K562 (cell line): ENCODE data around the gene NPB. TPM values are rescaled to one million over a fixed set of nuclear protein-coding genes. Genes with fewer than 3 reads are reported as not detected.

Experiments used
- BRCA1 ChIP-seq, 2 experiments: fragments of 450-650 bp in 1 of 2; sonication (generic) in 1 of 2; formaldehyde crosslinking in 1 of 2; IDR thresholded peaks; 2 replicates each; pipeline versions ENCODE4 v1.5.0 to v1.6.1; 2017 to 2020; ENCODE audit warnings: mild to moderate bottlenecking in 1 of 2, missing genetic modification reagents in 1 of 2
- DACH1 ChIP-seq: fragments of 450-650 bp; IDR thresholded peaks from 2 replicates; pipeline ENCODE4 v1.6.1; 2018; ENCODE audit not compliant: partially characterized antibody
- HLTF ChIP-seq: fragments of 450-650 bp; IDR thresholded peaks from 2 replicates; pipeline ENCODE4 v1.6.1; 2016
- NFE2L1 ChIP-seq: fragments of 450-650 bp; IDR thresholded peaks from 2 replicates; pipeline ENCODE4 v1.6.1; 2016; ENCODE audit warnings: missing genetic modification characterization, low read depth, mild to moderate bottlenecking, missing compliant biosample characterization, moderate library complexity, borderline replicate concordance
- NONO ChIP-seq, 2 experiments: fragments of 200-400 bp in 1 of 2; fragments of 450-650 bp in 1 of 2; formaldehyde crosslinking in 1 of 2; IDR thresholded peaks; 2 replicates each; pipeline ENCODE4 v1.6.1; 2017; ENCODE audit warnings: low read depth in 2 of 2, mild to moderate bottlenecking in 2 of 2, moderate library complexity in 2 of 2, low read length in 1 of 2
- NR4A1 ChIP-seq, 2 experiments: fragments of 250-450 bp in 1 of 2; fragments of 450-650 bp in 1 of 2; sonication (Bioruptor Pico) in 1 of 2; IDR thresholded peaks; 2 replicates each; pipeline versions ENCODE4 v1.4.0 to v1.6.1; 2016 to 2020; ENCODE audit warnings: mild to moderate bottlenecking in 2 of 2, missing compliant biosample characterization in 1 of 2, missing genetic modification characterization in 1 of 2, moderate library complexity in 1 of 2
- POLR2B ChIP-seq: fragments of 450-650 bp; IDR thresholded peaks from 2 replicates; pipeline ENCODE4 v1.6.1; 2018; ENCODE audit warnings: low read depth; ENCODE audit not compliant: partially characterized antibody
- SP1 ChIP-seq: sonication (generic); formaldehyde crosslinking; IDR thresholded peaks from 2 replicates; pipeline ENCODE4 v1.8.1; 2022; ENCODE audit warnings: mild to moderate bottlenecking, missing genetic modification reagents
- SRSF1 ChIP-seq: fragments of 200-400 bp; formaldehyde crosslinking; IDR thresholded peaks from 2 replicates; pipeline ENCODE4 v1.6.1; 2017; ENCODE audit warnings: mild to moderate bottlenecking, low read depth, low read length, moderate library complexity
- STAT5B ChIP-seq: fragments of 250-450 bp; sonication (Bioruptor Pico); IDR thresholded peaks from 2 replicates; pipeline ENCODE4 v1.8.0; 2021; ENCODE audit warnings: mild to moderate bottlenecking, inconsistent platforms
- SUPT5H ChIP-seq: fragments of 450-650 bp; IDR thresholded peaks from 2 replicates; pipeline ENCODE4 v1.6.1; 2016
- ZNF274 ChIP-seq: IDR thresholded peaks from 2 replicates; pipeline ENCODE4 v1.6.1; 2011; ENCODE audit warnings: low read depth, mild to moderate bottlenecking, low read length, moderate library complexity, borderline replicate concordance
- polyA plus RNA-seq, 8 experiments: library from polyadenylated mRNA; depleted of rRNA in 4 of 8; stranded (reverse) in 5 of 8; unstranded in 3 of 8; fragments of >200 nt; fragmentation: Nextera tagmentation in 2 of 8; fragmentation: Illumina TruSeq in 1 of 8; extraction: Ambion mirVana in 2 of 8; extraction: Trizol in 1 of 8; gene quantifications; 2 replicates each; pipeline versions ENCODE4 v1.2.1 to v1.2.3, GENCODE V29; 2011 to 2014; ENCODE audit warnings: inconsistent platforms in 1 of 8, missing spikeins in 1 of 8
- total RNA-seq, 7 experiments: library from RNA; depleted of rRNA in 6 of 7; stranded (reverse); fragments of >200 nt in 6 of 7; fragmentation: Illumina TruSeq in 2 of 7; extraction: Trizol in 2 of 7; gene quantifications; 2 replicates each; pipeline versions ENCODE4 v1.2.1 to v1.2.3, GENCODE V29; 2011 to 2021; ENCODE audit warnings: low replicate concordance in 1 of 7
- TF ChIP-seq, protein P1 (sequence below): fragments of 200-800 bp; sonication (Bioruptor generic); IDR thresholded peaks from 2 replicates; pipeline ENCODE4 v1.6.1; 2017; ENCODE audit warnings: missing genetic modification characterization, missing compliant biosample characterization
- TF ChIP-seq, protein P2 (sequence below): sonication (generic); formaldehyde crosslinking; IDR thresholded peaks from 2 replicates; pipeline ENCODE4 v1.5.0; 2020; ENCODE audit warnings: missing genetic modification reagents
- TF ChIP-seq, protein P3 (sequence below), 2 experiments: fragments of 250-450 bp in 1 of 2; fragments of 450-650 bp in 1 of 2; sonication (Bioruptor Pico) in 1 of 2; IDR thresholded peaks; 2 replicates each; pipeline versions ENCODE4 v1.6.1 to v1.8.0; 2016 to 2021; ENCODE audit warnings: mild to moderate bottlenecking in 2 of 2, moderate library complexity in 2 of 2, missing compliant biosample characterization in 1 of 2, missing genetic modification characterization in 1 of 2
- TF ChIP-seq, protein P4 (sequence below): fragments of 250-450 bp; sonication (Bioruptor Pico); IDR thresholded peaks from 2 replicates; pipeline ENCODE4 v1.4.0; 2020; ENCODE audit warnings: mild to moderate bottlenecking
- TF ChIP-seq, protein P5 (sequence below), 2 experiments: fragments of 200-800 bp in 1 of 2; sonication (Bioruptor generic) in 1 of 2; sonication (generic) in 1 of 2; formaldehyde crosslinking in 1 of 2; IDR thresholded peaks in 1 of 2; conservative IDR thresholded peaks in 1 of 2; 2 replicates each; pipeline versions ENCODE4 v1.5.0 to v1.6.1; 2016 to 2020; ENCODE audit warnings: missing compliant biosample characterization in 1 of 2, missing genetic modification characterization in 1 of 2, missing genetic modification reagents in 1 of 2

NPB gene
- total and polyA plus RNA-seq, 9 of the 15 experiments (the other 6 are each of a cell fraction or from before 2014, with no cell fraction given): 0.03 to 0.61 (median 0.14) TPM; not detected in 2

DNA sequence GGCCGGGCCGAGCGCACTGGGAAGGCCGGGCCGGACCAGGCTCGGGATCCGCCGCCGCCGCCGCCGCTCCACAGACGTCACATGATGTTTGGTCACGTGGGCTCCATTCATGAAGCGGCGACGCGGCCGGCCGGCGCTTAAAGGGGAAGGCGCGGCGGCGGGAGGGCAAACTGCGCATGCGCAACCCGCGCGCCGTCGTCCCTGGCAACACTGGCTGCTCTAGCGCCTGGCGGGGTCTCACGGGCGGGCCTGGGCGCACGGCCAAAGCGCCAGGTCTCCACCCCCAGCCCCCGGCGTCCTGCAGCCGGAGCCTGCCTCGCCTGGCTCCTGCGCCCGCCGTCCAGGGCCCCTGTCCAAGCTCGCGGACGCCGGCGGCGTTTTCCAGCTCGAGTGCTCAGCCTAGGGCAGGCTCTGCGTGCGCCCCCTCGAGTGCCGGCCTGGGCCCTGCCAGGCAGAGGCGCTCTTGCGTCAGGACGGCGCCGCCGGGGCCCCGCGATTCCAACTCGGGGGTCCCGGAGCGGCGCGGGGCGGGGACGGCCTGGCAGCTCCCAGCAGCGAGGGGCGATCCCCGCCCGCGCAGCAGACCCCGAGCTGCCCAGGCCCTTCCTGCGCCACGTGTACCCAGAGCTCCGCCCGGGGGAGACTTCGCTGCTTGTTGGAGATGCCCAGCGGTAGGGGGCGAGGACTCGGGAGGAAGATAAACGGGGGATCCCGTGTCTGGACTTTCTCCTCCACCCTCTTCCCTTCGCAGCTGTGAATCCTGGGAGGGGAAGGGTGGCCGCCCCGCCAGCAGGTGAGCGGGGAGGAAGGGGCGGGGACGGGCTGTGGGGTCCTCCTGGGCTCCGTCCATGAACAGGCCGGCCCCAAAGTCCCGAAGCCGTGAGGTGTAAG lies 25.9 kb downstream of the NPB start, which contains the start of gene MAFG (continued):
- TF ChIP-seq NONO (IDR thresholded peaks at IDR 0.05; ENCODE audit: low read depth in 2 of 2, low read length in 1 of 2) (peak; percentile 33 to 80; a peak in 3 of 4 replicates), ZNF274 (no peak), DACH1 (no peak), NR4A1 (CRISPR knock-in tag; IDR thresholded peaks at IDR 0.05) (no peak), NR4A1 (tag; IDR thresholded peaks at IDR 0.05) (0 out of 2 replicates have a peak, but pooled peaks have one; percentile 53), SP1 (0 out of 2 replicates have a peak, but pooled peaks have one; percentile 21), NFE2L1 (tag) (no peak), SRSF1 (no peak), SUPT5H (no peak), STAT5B (CRISPR knock-in tag) (no peak), POLR2B (no peak), HLTF (peak; percentile 28; the same call in 1 of the 2 replicates), BRCA1 (IDR thresholded peaks at IDR 0.05) (no peak), BRCA1 (CRISPR knock-in tag; IDR thresholded peaks at IDR 0.05) (peak; percentile 74; the same call in 1 of the 2 replicates)
- TF ChIP-seq, protein P1, sequence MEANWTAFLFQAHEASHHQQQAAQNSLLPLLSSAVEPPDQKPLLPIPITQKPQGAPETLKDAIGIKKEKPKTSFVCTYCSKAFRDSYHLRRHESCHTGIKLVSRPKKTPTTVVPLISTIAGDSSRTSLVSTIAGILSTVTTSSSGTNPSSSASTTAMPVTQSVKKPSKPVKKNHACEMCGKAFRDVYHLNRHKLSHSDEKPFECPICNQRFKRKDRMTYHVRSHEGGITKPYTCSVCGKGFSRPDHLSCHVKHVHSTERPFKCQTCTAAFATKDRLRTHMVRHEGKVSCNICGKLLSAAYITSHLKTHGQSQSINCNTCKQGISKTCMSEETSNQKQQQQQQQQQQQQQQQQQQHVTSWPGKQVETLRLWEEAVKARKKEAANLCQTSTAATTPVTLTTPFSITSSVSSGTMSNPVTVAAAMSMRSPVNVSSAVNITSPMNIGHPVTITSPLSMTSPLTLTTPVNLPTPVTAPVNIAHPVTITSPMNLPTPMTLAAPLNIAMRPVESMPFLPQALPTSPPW (CRISPR knock-in tag): peak; percentile 32
- TF ChIP-seq, protein P2, sequence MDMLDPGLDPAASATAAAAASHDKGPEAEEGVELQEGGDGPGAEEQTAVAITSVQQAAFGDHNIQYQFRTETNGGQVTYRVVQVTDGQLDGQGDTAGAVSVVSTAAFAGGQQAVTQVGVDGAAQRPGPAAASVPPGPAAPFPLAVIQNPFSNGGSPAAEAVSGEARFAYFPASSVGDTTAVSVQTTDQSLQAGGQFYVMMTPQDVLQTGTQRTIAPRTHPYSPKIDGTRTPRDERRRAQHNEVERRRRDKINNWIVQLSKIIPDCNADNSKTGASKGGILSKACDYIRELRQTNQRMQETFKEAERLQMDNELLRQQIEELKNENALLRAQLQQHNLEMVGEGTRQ (CRISPR knock-in tag): peak; percentile 98
- TF ChIP-seq, protein P3, sequence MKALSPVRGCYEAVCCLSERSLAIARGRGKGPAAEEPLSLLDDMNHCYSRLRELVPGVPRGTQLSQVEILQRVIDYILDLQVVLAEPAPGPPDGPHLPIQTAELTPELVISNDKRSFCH (CRISPR knock-in tag; IDR thresholded peaks at IDR 0.05): no peak
- TF ChIP-seq, protein P3 (tag; IDR thresholded peaks at IDR 0.05): peak; percentile 71
- TF ChIP-seq, protein P4, sequence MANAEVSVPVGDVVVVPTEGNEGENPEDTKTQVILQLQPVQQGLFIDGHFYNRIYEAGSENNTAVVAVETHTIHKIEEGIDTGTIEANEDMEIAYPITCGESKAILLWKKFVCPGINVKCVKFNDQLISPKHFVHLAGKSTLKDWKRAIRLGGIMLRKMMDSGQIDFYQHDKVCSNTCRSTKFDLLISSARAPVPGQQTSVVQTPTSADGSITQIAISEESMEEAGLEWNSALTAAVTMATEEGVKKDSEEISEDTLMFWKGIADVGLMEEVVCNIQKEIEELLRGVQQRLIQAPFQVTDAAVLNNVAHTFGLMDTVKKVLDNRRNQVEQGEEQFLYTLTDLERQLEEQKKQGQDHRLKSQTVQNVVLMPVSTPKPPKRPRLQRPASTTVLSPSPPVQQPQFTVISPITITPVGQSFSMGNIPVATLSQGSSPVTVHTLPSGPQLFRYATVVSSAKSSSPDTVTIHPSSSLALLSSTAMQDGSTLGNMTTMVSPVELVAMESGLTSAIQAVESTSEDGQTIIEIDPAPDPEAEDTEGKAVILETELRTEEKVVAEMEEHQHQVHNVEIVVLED (CRISPR knock-in tag): peak; percentile 5; the same call in 1 of the 2 replicates
- TF ChIP-seq, protein P5, sequence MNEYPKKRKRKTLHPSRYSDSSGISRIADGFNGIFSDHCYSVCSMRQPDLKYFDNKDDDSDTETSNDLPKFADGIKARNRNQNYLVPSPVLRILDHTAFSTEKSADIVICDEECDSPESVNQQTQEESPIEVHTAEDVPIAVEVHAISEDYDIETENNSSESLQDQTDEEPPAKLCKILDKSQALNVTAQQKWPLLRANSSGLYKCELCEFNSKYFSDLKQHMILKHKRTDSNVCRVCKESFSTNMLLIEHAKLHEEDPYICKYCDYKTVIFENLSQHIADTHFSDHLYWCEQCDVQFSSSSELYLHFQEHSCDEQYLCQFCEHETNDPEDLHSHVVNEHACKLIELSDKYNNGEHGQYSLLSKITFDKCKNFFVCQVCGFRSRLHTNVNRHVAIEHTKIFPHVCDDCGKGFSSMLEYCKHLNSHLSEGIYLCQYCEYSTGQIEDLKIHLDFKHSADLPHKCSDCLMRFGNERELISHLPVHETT (CRISPR knock-in tag; conservative IDR thresholded peaks at IDR 0.05 in 1 of 2, IDR thresholded peaks at IDR 0.05 in 1 of 2): 0 out of 4 replicates have a peak, but pooled peaks of 1 of the 2 experiments have one; percentile 36
